ENCODE measurements around the gene ANKRD13D. TPM values are rescaled to one million over a fixed set of nuclear protein-coding genes. Genes with fewer than 3 reads are reported as not detected.

Gene ANKRD13D
- total RNA-seq, 1 donor from 2014 or later: 54.7 TPM

- Histone ChIP-seq H3K27me3 (no peaks in the 10 kb centered on the region), H3K9me3 (no peaks in the 10 kb centered on the region), H3K27ac (no peak overlapping the region), H3K4me1 (no peaks in the 10 kb centered on the region), H3K36me3 (peaks cover 90 to 94% of the 10 kb centered on the region in 2 donors), H3K4me3 (no peak overlapping the region)
- no peak for DNase-seq (ENCODE audit: low spot score in 2 of 2)
- intact Hi-C loops (cut with DNase I): no loop called here
- no peak for TF ChIP-seq CTCF (IDR thresholded peaks at IDR 0.05)
Observed at GRCh38 chr11:67252831-67253239, 36.3 kb upstream of the ANKRD13D start.

GRCh38 chr11:67253872-67254624 lies 35.1 kb upstream of the ANKRD13D start:
- Histone ChIP-seq H3K4me1 (no peaks in the 10 kb centered on the region), H3K4me3 (no peak overlapping the region), H3K9me3 (no peaks in the 10 kb centered on the region), H3K36me3 (peaks cover 78 to 82% of the 10 kb centered on the region in 2 donors), H3K27me3 (no peaks in the 10 kb centered on the region), H3K27ac (no peak overlapping the region)
- no peak for DNase-seq (ENCODE audit: low spot score in 2 of 2)
- TF ChIP-seq CTCF (IDR thresholded peaks at IDR 0.05): no peak
- intact Hi-C loops (cut with DNase I): no loop called here

GRCh38 chr11:67254798-67255197 lies 34.3 kb upstream of the ANKRD13D start:
- no peaks in the 10 kb centered on the region for H3K9me3 ChIP-seq
- no peak for TF ChIP-seq CTCF (IDR thresholded peaks at IDR 0.05)
- peaks cover 70 to 74% of the 10 kb centered on the region in 2 donors for H3K36me3 ChIP-seq
- no peaks in the 10 kb centered on the region for H3K27me3 ChIP-seq
- intact Hi-C loops (cut with DNase I): no loop called here
- no peaks in the 10 kb centered on the region for H3K4me1 ChIP-seq
- H3K4me3 ChIP-seq: no peak overlapping the region
- DNase-seq (ENCODE audit: low spot score in 2 of 2): no peak
- H3K27ac ChIP-seq: no peak overlapping the region

- Histone ChIP-seq H3K27ac (no peak overlapping the region), H3K9me3 (no peaks in the 10 kb centered on the region), H3K27me3 (no peaks in the 10 kb centered on the region), H3K36me3 (peaks cover 65 to 69% of the 10 kb centered on the region in 2 donors), H3K4me3 (no peak overlapping the region), H3K4me1 (no peaks in the 10 kb centered on the region)
- TF ChIP-seq CTCF (IDR thresholded peaks at IDR 0.05): no peak
- no peak for DNase-seq (ENCODE audit: low spot score in 2 of 2)
- intact Hi-C loops (cut with DNase I): no loop called here
Observed at GRCh38 chr11:67255353-67255752, 33.8 kb upstream of the ANKRD13D start.

GRCh38 chr11:67255864-67256263 lies 33.2 kb upstream of the ANKRD13D start:
- no peaks in the 10 kb centered on the region for H3K4me1 ChIP-seq
- no peak for DNase-seq (ENCODE audit: low spot score in 2 of 2)
- no peak overlapping the region for H3K4me3 ChIP-seq
- H3K36me3 ChIP-seq: peaks cover 60 to 63% of the 10 kb centered on the region in 2 donors
- no peak for TF ChIP-seq CTCF (IDR thresholded peaks at IDR 0.05)
- H3K9me3 ChIP-seq: no peaks in the 10 kb centered on the region
- intact Hi-C loops (cut with DNase I): no loop called here
- H3K27ac ChIP-seq: no peak overlapping the region
- no peaks in the 10 kb centered on the region for H3K27me3 ChIP-seq

Data from ascending aorta (tissue), 2 donors.